WTC11 (cell line): ENCODE measurements around the gene LCT. TPM values are rescaled to one million over a fixed set of nuclear protein-coding genes. Genes with fewer than 3 reads are reported as not detected.

ENCODE experiments used
- ATAC-seq: fragments of 200-7000 bp; cut with Tn5 transposase; 2 replicates; pipeline ENCODE4 v1.10.0; 2021; ENCODE audit warnings: mild to moderate bottlenecking, moderate library complexity
- CTCF ChIA-PET: fragments of 300-600 bp; sonication (Branson Sonifier 250); formaldehyde crosslinking; loops from one replicate; lab custom pipeline; 2021; ENCODE audit warnings: antibody characterized with exemption; lab: Charles Lee
- POLR2A ChIA-PET: fragments of 350-600 bp; sonication (Branson Sonifier 250); formaldehyde crosslinking; loops from one replicate; lab custom pipeline; 2021; ENCODE audit warnings: antibody characterized with exemption; lab: Charles Lee
- DNase-seq: peaks from one replicate; pipeline ENCODE4 v3.0.0; 2021; ENCODE audit warnings: low spot score
- H3K27ac Mint-ChIP-seq: 2 replicates; pipeline ENCODE4 v1.8.0; 2021; ENCODE audit warnings: mixed read lengths
- H3K27me3 Mint-ChIP-seq: 2 replicates; pipeline ENCODE4 v1.8.0; 2021; ENCODE audit warnings: low read depth, mild to moderate bottlenecking, moderate library complexity, mixed read lengths
- H3K36me3 Mint-ChIP-seq: 2 replicates; pipeline ENCODE4 v1.8.0; 2021; ENCODE audit warnings: mixed read lengths
- H3K4me1 Mint-ChIP-seq: 2 replicates; pipeline ENCODE4 v1.8.0; 2022; ENCODE audit warnings: mixed read lengths
- H3K4me3 Mint-ChIP-seq: 2 replicates; pipeline ENCODE4 v1.8.0; 2021; ENCODE audit warnings: mild to moderate bottlenecking, moderate library complexity, mixed read lengths
- H3K9me3 Mint-ChIP-seq: 2 replicates; pipeline ENCODE4 v1.8.0; 2021; ENCODE audit warnings: mixed read lengths
- CDX4 ChIP-seq: fragments of 250-450 bp; sonication (Bioruptor Pico); IDR thresholded peaks from 2 replicates; pipeline ENCODE4 v1.9.0; 2021; ENCODE audit warnings: moderate library complexity, mild to moderate bottlenecking, inconsistent platforms, borderline replicate concordance
- ELF4 ChIP-seq: sonication (generic); formaldehyde crosslinking; IDR thresholded peaks from 2 replicates; pipeline ENCODE4 v1.8.1; 2022; ENCODE audit warnings: low read depth, mild to moderate bottlenecking, moderate library complexity, missing genetic modification reagents
- FOXJ3 ChIP-seq: sonication (generic); formaldehyde crosslinking; IDR thresholded peaks from 2 replicates; pipeline ENCODE4 v1.9.0; 2021; ENCODE audit warnings: missing genetic modification reagents, mild to moderate bottlenecking, borderline replicate concordance
- FOXP1 ChIP-seq: sonication (generic); formaldehyde crosslinking; IDR thresholded peaks from 2 replicates; pipeline ENCODE4 v1.8.0; 2022; ENCODE audit warnings: missing genetic modification reagents, mild to moderate bottlenecking, moderate library complexity, borderline replicate concordance
- FOXP4 ChIP-seq: sonication (generic); formaldehyde crosslinking; IDR thresholded peaks from 2 replicates; pipeline ENCODE4 v1.8.0; 2022; ENCODE audit warnings: mild to moderate bottlenecking, missing genetic modification reagents
- KAT7 ChIP-seq: sonication (generic); formaldehyde crosslinking; IDR thresholded peaks from 2 replicates; pipeline ENCODE4 v1.8.1; 2023; ENCODE audit warnings: missing genetic modification reagents, mild to moderate bottlenecking, borderline replicate concordance
- MYBL2 ChIP-seq: sonication (generic); formaldehyde crosslinking; IDR thresholded peaks from 2 replicates; pipeline ENCODE4 v1.8.1; 2023; ENCODE audit warnings: mild to moderate bottlenecking, moderate library complexity, missing genetic modification reagents
- NFE2L1 ChIP-seq: sonication (generic); formaldehyde crosslinking; IDR thresholded peaks from 2 replicates; pipeline ENCODE4 v1.8.1; 2023; ENCODE audit warnings: missing genetic modification reagents
- SMAD3 ChIP-seq: sonication (generic); formaldehyde crosslinking; IDR thresholded peaks from 2 replicates; pipeline ENCODE4 v1.8.0; 2022; ENCODE audit warnings: missing genetic modification reagents, mild to moderate bottlenecking, borderline replicate concordance
- SP1 ChIP-seq: sonication (generic); formaldehyde crosslinking; conservative IDR thresholded peaks from 2 replicates; pipeline ENCODE4 v1.8.1; 2022; ENCODE audit warnings: missing genetic modification reagents
- TP53 ChIP-seq: sonication (generic); formaldehyde crosslinking; IDR thresholded peaks from 2 replicates; pipeline ENCODE4 v1.8.1; 2023; ENCODE audit warnings: mild to moderate bottlenecking, missing genetic modification reagents
- ZBTB43 ChIP-seq: sonication (generic); formaldehyde crosslinking; IDR thresholded peaks from 2 replicates; pipeline ENCODE4 v1.8.1; 2023; ENCODE audit warnings: mild to moderate bottlenecking, missing genetic modification reagents
- ZNF219 ChIP-seq: sonication (generic); formaldehyde crosslinking; IDR thresholded peaks from 2 replicates; pipeline ENCODE4 v1.8.0; 2023; ENCODE audit warnings: missing genetic modification reagents, mild to moderate bottlenecking, borderline replicate concordance
- ZNF232 ChIP-seq: sonication (generic); formaldehyde crosslinking; IDR thresholded peaks from 2 replicates; pipeline ENCODE4 v1.8.0; 2022; ENCODE audit warnings: mild to moderate bottlenecking, missing genetic modification reagents
- ZNF396 ChIP-seq: fragments of 250-450 bp; sonication (Bioruptor Pico); IDR thresholded peaks from 2 replicates; pipeline ENCODE4 v1.8.0; 2021; ENCODE audit warnings: mild to moderate bottlenecking, moderate library complexity, borderline replicate concordance
- ZNF423 ChIP-seq: fragments of 250-450 bp; sonication (Bioruptor Pico); IDR thresholded peaks from 2 replicates; pipeline ENCODE4 v2.1.2; 2022; ENCODE audit warnings: mild to moderate bottlenecking, moderate library complexity
- total RNA-seq: library from RNA; stranded (reverse); gene quantifications from 3 replicates; pipeline ENCODE4 v1.2.3, GENCODE V29; 2021
- TF ChIP-seq, protein P1 (sequence below): sonication (generic); formaldehyde crosslinking; IDR thresholded peaks from 2 replicates; pipeline ENCODE4 v1.8.0; 2022; ENCODE audit warnings: mild to moderate bottlenecking, missing genetic modification reagents
- TF ChIP-seq, protein P2 (sequence below): fragments of 250-450 bp; sonication (Bioruptor Pico); IDR thresholded peaks from 2 replicates; pipeline ENCODE4 v1.9.0; 2021; ENCODE audit warnings: mild to moderate bottlenecking

LCT gene
- total RNA-seq, 1 experiment from 2014 or later = 0.02 TPM

DNA sequence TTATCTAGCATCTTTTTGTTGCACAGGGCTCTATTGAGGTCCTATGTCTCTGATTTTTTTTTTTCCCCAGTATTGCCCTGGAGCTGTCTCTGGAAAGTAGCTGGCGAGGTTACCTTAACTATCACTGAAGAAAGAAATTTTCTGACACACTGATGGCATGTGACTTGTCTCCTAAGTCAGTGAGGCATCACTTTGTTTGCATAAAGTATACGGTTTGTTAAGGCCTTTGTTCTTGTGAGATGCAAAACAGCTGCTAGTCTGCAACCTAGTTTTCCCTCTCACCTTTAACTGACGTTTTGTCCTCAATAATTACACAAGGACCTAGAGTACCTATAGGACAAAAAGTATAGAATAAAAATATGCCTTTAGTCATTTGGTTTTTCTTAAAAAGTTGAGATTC lies 53.5 kb downstream of the LCT start:
- no peak overlapping the region for H3K27ac Mint-ChIP-seq
- peaks cover 11% of the 10 kb centered on the region for H3K9me3 Mint-ChIP-seq
- ChIA-PET CTCF (interaction anchor here (2.4 to 3.0 kb wide), 2 partner anchors 15 to 794 kb away, joined by 6 to 12 read pairs; no protein-coding TSS in a partner anchor), POLR2A (no interaction called here)
- peaks cover 73% of the 10 kb centered on the region for H3K36me3 Mint-ChIP-seq
- peaks cover 17% of the 10 kb centered on the region for H3K4me1 Mint-ChIP-seq
- ATAC-seq (no peak), DNase-seq (no peak)
- TF ChIP-seq FOXP1 (CRISPR knock-in tag) = no peak
- no peak for TF ChIP-seq SMAD3 (CRISPR knock-in tag)
- TF ChIP-seq ELF4 = no peak
- no peak for TF ChIP-seq KAT7 (CRISPR knock-in tag)
- no peak for TF ChIP-seq TP53 (CRISPR knock-in tag)
- TF ChIP-seq FOXP4 (CRISPR knock-in tag) = no peak
- TF ChIP-seq FOXJ3 (CRISPR knock-in tag) = no peak
- no peaks in the 10 kb centered on the region for H3K27me3 Mint-ChIP-seq
- H3K4me3 Mint-ChIP-seq = no peak overlapping the region

DNA sequence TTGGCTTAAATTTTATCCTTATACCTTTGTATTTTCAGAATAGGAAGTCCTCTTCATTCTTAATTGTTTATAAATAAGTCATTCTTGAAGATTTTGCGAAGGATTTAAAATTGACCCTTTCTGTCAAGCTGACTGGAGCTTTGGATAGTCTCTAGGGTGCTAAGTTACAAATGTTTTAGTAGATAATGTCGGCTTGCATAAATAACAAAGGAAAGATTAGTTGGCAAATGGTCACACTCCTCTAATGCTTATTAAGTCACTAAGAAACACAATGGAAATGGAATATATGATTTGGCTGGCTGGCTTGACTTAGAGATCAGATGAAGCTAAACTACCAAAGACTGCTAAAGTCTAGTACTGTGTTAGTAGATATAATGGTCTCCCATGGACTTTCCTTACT lies 54.8 kb downstream of the LCT start:
- peaks cover 17% of the 10 kb centered on the region for H3K4me1 Mint-ChIP-seq
- H3K9me3 Mint-ChIP-seq = peaks cover 11% of the 10 kb centered on the region
- no peak for TF ChIP-seq ZNF219 (CRISPR knock-in tag)
- TF ChIP-seq, protein P1, sequence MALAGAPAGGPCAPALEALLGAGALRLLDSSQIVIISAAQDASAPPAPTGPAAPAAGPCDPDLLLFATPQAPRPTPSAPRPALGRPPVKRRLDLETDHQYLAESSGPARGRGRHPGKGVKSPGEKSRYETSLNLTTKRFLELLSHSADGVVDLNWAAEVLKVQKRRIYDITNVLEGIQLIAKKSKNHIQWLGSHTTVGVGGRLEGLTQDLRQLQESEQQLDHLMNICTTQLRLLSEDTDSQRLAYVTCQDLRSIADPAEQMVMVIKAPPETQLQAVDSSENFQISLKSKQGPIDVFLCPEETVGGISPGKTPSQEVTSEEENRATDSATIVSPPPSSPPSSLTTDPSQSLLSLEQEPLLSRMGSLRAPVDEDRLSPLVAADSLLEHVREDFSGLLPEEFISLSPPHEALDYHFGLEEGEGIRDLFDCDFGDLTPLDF (CRISPR knock-in tag) = no peak
- TF ChIP-seq MYBL2 (CRISPR knock-in tag) = no peak
- no peak for TF ChIP-seq CDX4 (CRISPR knock-in tag)
- no peak for TF ChIP-seq TP53 (CRISPR knock-in tag)
- TF ChIP-seq NFE2L1 (CRISPR knock-in tag) = no peak
- no peak for TF ChIP-seq FOXP4 (CRISPR knock-in tag)
- CTCF ChIA-PET = interaction anchor here (2.4 to 3.0 kb wide), 2 partner anchors 16 to 793 kb away, joined by 6 to 12 read pairs; no protein-coding TSS in a partner anchor
- no peak overlapping the region for H3K27ac Mint-ChIP-seq
- H3K36me3 Mint-ChIP-seq = peaks cover 79% of the 10 kb centered on the region
- no peak overlapping the region for H3K4me3 Mint-ChIP-seq
- ATAC-seq (no peak), DNase-seq (no peak)
- no peaks in the 10 kb centered on the region for H3K27me3 Mint-ChIP-seq
- POLR2A ChIA-PET = no interaction called here

DNA sequence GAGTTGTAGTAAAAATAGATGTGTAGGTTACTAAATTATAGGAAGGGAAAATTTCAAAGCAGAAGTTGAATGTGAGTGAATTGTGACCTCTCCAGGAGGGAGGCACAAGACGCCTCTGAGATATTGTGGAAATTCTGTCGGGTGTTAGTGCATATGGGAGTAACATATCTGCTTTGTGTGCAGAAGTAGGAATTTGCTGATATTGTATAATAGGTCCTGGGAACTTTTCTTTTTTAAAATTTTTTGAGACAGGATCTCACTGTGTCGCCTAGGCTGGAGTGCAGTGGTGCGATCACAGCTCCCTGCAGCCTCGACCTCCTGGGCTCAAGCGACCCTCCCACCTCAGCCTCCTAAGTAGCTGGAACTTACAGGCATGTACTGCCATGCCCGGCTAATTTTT lies 60.6 kb downstream of the LCT start:
- ChIA-PET POLR2A (no interaction called here), CTCF (no interaction called here)
- Mint-ChIP-seq H3K36me3 (peaks cover 82% of the 10 kb centered on the region), H3K9me3 (no peaks in the 10 kb centered on the region), H3K4me1 (peaks cover under 1% of the 10 kb centered on the region; the same call in 1 of the 2 replicates), H3K27ac (no peak overlapping the region; the same call in 1 of the 2 replicates), H3K27me3 (no peaks in the 10 kb centered on the region), H3K4me3 (no peak overlapping the region)
- TF ChIP-seq ZNF423 (CRISPR knock-in tag) = no peak
- TF ChIP-seq KAT7 (CRISPR knock-in tag) = no peak
- TF ChIP-seq, protein P2, sequence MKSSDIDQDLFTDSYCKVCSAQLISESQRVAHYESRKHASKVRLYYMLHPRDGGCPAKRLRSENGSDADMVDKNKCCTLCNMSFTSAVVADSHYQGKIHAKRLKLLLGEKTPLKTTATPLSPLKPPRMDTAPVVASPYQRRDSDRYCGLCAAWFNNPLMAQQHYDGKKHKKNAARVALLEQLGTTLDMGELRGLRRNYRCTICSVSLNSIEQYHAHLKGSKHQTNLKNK = no peak
- no peak for TF ChIP-seq ZNF396 (CRISPR knock-in tag)
- TF ChIP-seq ZNF232 (CRISPR knock-in tag) = no peak
- TF ChIP-seq ZBTB43 (CRISPR knock-in tag) = no peak
- TF ChIP-seq SP1 (CRISPR knock-in tag) = no peak
- DNase-seq (no peak), ATAC-seq (no peak)
